ENCODE results near the gene SRRM2. TPM values are rescaled to one million over a fixed set of nuclear protein-coding genes. Genes with fewer than 3 reads are reported as not detected.

Gene SRRM2
- total and polyA plus RNA-seq, 9 of the 15 experiments (the other 6 are each of a cell fraction or from before 2014, with no cell fraction given), result 26.7 to 563 (median 81.1) TPM

DNA sequence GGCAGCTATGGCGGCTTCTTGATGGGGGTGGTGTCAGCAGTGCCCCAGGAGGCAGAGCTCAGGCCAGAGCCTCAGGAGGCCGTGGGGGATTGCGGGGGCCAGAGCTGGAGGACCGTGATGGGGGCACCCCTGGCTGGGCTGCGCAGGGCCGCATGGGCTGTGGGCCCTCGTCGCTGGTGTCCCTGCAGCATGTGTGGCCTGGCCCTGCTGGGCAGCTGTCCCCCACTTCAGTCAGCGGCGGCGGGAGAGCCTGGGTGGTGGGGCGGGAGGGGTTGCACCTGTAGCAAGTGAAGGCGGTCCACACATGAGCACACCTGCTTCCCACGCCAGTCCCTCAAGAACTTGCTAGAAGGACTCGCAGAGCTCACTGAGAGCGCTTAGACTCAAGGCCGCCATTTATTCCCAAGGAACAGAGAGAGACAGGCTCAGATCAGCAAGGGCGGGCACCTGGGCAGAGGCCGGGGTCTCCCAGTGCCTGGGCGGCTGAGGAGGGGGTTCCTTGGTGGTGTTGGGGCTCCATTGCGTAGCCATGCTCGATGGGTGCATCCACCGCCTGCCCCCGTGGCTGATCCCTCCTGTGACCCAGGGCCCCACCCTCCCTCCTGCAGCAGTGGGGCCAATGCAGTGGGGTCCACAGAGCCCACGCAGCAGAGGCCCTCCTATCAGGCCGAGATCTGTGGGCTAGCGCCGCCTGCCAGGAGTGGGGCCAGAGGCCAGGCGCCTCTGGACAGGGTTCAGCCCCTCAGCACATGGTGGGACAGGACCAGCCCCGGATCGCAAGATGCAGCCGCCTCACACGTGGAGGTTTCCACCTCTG is 48.1 kb upstream of the SRRM2 start:
- DNase-seq (ENCODE audit: extremely low read depth in 1 of 4, low spot score in 3 of 4), result no peak
- Histone ChIP-seq H4K20me1 (replicated peaks; ENCODE audit: control insufficient read depth, insufficient read depth, low read length) (no peaks in the 10 kb centered on the region; the same call in 1 of the 2 replicates), H3K9me1 (ENCODE audit: control insufficient read depth, insufficient read depth, low read length) (peaks cover 2% of the 10 kb centered on the region), H3K79me2 (ENCODE audit: control insufficient read depth, insufficient read depth, low read length) (no peaks in the 10 kb centered on the region), H2AFZ (ENCODE audit: low read depth, low read length) (no peak overlapping the region), H3K36me3 (ENCODE audit: control insufficient read depth, insufficient read depth, low read length) (peaks cover 74% of the 10 kb centered on the region; the same call in 1 of the 3 replicates), H3K4me3 (no peak overlapping the region), H3K27me3 (ENCODE audit: control insufficient read depth in 2 of 2, insufficient read depth in 2 of 2, low read length in 2 of 2) (no peaks in the 10 kb centered on the region), H3K9ac (ENCODE audit: insufficient read depth in 1 of 2, low read depth in 2 of 2, low read length in 2 of 2) (no peak overlapping the region; a peak in 1 of 4 replicates), H3K4me2 (ENCODE audit: insufficient read depth, low read length) (no peak overlapping the region), H3K27ac (ENCODE audit: extremely low read depth, low read depth, low read length) (no peak overlapping the region), H3K9me3 (replicated peaks; ENCODE audit: control insufficient read depth, insufficient read depth, low read depth, low read length) (no peaks in the 10 kb centered on the region), H3K4me1 (replicated peaks in 1 of 2; ENCODE audit: control insufficient read depth in 2 of 2, insufficient read depth in 2 of 2, low read length in 2 of 2) (peaks cover 0 to 34% of the 10 kb centered on the region in 2 experiments; a peak in 2 of 5 replicates)
- TF ChIP-seq, protein P1, sequence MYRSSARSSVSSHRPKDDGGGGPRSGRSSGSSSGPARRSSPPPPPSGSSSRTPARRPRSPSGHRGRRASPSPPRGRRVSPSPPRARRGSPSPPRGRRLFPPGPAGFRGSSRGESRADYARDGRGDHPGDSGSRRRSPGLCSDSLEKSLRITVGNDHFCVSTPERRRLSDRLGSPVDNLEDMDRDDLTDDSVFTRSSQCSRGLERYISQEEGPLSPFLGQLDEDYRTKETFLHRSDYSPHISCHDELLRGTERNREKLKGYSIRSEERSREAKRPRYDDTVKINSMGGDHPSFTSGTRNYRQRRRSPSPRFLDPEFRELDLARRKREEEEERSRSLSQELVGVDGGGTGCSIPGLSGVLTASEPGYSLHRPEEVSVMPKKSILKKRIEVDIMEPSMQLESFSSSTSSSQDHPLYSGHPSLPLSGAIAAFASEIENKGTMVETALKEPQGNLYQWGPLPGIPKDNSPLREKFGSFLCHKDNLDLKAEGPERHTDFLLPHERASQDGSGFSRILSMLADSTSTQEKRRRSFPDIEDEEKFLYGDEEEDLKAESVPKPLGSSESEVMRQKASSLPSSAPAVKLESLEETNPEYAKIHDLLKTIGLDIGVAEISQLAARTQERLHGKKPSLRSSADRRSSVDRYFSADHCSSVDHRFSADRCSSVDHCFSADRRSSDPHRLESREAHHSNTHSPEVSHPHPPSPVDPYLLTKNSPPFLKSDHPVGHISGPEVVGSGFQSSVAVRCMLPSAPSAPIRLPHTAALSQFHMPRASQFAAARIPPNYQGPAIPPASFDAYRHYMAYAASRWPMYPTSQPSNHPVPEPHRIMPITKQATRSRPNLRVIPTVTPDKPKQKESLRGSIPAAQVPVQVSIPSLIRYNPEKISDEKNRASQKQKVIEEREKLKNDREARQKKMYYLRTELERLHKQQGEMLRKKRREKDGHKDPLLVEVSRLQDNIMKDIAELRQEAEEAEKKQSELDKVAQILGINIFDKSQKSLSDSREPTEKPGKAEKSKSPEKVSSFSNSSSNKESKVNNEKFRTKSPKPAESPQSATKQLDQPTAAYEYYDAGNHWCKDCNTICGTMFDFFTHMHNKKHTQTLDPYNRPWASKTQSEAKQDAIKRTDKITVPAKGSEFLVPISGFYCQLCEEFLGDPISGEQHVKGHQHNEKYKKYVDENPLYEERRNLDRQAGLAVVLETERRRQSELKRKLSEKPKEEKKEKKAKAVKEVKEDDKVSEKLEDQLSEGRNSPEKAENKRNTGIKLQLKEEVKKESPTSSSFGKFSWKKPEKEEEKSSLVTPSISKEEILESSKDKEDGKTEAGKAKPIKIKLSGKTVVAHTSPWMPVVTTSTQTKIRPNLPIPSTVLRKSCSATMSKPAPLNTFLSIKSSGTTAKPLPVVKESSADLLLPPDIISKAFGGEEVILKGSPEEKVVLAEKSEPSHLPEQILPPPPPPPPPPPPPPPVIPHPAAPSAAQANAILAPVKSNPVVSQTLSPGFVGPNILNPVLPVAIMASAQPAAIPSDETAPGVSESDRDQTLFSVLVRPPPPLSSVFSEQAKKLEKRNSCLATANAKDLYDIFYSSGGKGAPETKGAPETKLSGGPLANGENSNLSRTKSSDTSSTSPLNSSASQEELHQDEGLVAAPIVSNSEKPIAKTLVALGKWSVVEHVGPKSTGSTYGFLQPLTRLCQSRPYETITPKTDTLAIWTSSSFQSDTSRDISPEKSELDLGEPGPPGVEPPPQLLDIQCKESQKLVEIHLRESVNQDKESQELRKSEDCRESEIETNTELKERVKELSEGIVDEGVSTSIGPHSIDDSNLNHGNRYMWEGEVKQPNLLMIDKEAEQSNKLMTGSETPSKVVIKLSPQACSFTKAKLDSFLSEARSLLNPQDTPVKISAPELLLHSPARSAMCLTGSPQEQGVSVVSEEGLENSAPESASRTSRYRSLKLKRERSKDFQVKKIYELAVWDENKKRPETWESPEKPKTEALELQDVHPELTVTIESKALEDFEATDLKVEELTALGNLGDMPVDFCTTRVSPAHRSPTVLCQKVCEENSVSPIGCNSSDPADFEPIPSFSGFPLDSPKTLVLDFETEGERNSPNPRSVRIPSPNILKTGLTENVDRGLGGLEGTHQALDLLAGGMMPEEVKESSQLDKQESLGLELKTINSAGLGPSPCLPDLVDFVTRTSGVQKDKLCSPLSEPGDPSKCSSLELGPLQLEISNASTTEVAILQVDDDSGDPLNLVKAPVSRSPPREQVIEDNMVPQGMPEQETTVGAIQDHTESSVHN (IDR thresholded peaks at IDR 0.05; ENCODE audit: borderline replicate concordance in 1 of 2, low read depth in 1 of 2), result no peak
- ATAC-seq, result no peak
- intact Hi-C loops (cut with micrococcal nuclease) (no loop called here), in situ Hi-C loops (cut with MboI) (no loop called here)
- no peak for FAIRE-seq
- CTCF ChIA-PET (ENCODE audit: low intra/inter-chr PET ratio), result no interaction called here
- BruUV-seq (replicated peaks), result no TSS peak
- WGBS (ENCODE audit: insufficient coverage, low coverage, missing lambda C conversion rate), result 92% methylated on average over 29 of the region's 33 CpGs
- POLR2A ChIA-PET, result interaction anchor here (1.0 to 1.8 kb wide), 4 partner anchors 8 to 17 kb away, joined by 3 to 5 read pairs (median 4); no protein-coding TSS in a partner anchor
